ENCODE measurements around the gene CYTH1.

DNA sequence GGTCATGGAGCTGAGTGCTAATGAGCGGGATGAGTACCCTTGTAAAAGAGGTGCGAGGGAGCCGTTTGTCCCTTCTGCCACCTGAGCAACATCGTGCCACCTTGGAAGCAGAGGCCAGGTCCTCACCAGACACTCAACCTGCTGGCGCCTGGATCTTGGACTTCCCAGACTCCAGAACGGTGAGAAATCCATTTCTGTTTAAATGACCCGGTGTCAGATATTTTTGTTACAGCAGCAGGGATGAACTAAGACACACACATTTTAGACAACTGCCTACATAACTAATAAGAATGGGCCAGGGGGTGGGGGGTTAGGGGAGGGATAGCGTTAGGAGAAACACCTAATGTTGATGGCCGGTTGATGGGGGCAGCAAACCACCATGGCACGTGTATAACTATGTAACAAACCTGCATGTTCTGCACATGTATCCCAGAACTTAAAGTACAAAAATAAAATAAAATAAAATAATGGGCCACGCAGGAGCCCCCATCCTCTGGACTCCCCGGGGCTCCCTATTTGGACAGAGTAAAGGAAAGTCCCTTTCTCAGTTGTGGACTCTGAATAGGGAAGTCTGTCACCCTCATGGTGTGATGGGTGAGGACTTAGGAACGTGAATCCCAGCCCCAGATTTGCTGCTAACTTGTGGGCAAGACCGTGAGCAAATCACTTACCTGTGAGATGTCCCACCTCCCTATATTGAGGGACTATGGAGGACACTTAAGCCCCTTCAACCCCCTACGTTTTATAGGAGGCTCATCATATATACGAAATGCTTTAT, 144.2 kb downstream of the CYTH1 start:
- TF ChIP-seq POLR2A (IDR thresholded peaks at IDR 0.05) = no peak
- no peak for TF ChIP-seq CTCF (IDR thresholded peaks at IDR 0.05)

All from adrenal gland (tissue), 5 donors.